ENCODE results near the gene AP1G2.
A peak's percentile ranks its signal among the peaks of the same experiment; 100 is the strongest.

The AP1G2 gene

GRCh38 chr14:23542261-23542660, 25.3 kb downstream of the AP1G2 start:
- no peak for DNase-seq (ENCODE audit: low read depth in 1 of 2, low spot score in 1 of 2)
- TF ChIP-seq REST (IDR thresholded peaks at IDR 0.05; ENCODE audit: insufficient replicate concordance, low read depth), result no peak
- no peak for TF ChIP-seq POLR2AphosphoS5 (IDR thresholded peaks at IDR 0.05; ENCODE audit: low read depth)
- TF ChIP-seq CTCF (IDR thresholded peaks at IDR 0.05; ENCODE audit: insufficient read depth, low read length), result no peak
- TF ChIP-seq SPI1 (IDR thresholded peaks at IDR 0.05; ENCODE audit: borderline replicate concordance, low read depth), result no peak
- TF ChIP-seq GABPA (IDR thresholded peaks at IDR 0.05; ENCODE audit: low read depth), result no peak
- H3K4me3 ChIP-seq (replicated peaks; ENCODE audit: insufficient read depth, low read length), result no peak overlapping the region
- H3K27ac ChIP-seq (replicated peaks), result no peak overlapping the region
- H3K27me3 ChIP-seq (ENCODE audit: insufficient read depth, poor library complexity, severe bottlenecking), result no peaks in the 10 kb centered on the region

GRCh38 chr14:23540141-23540469, 27.5 kb downstream of the AP1G2 start:
- H3K4me3 ChIP-seq (replicated peaks; ENCODE audit: insufficient read depth, low read length), result no peak overlapping the region
- H3K27me3 ChIP-seq (ENCODE audit: insufficient read depth, poor library complexity, severe bottlenecking), result no peaks in the 10 kb centered on the region
- TF ChIP-seq REST (IDR thresholded peaks at IDR 0.05; ENCODE audit: insufficient replicate concordance, low read depth) (no peak), SPI1 (IDR thresholded peaks at IDR 0.05; ENCODE audit: borderline replicate concordance, low read depth) (no peak), POLR2AphosphoS5 (IDR thresholded peaks at IDR 0.05; ENCODE audit: low read depth) (no peak), GABPA (IDR thresholded peaks at IDR 0.05; ENCODE audit: low read depth) (no peak), CTCF (IDR thresholded peaks at IDR 0.05; ENCODE audit: insufficient read depth, low read length) (no peak)
- H3K27ac ChIP-seq (replicated peaks), result no peak overlapping the region
- no peak for DNase-seq (ENCODE audit: low read depth in 1 of 2, low spot score in 1 of 2)

GRCh38 chr14:23539248-23540140, 28.1 kb downstream of the AP1G2 start:
- H3K4me3 ChIP-seq (replicated peaks; ENCODE audit: insufficient read depth, low read length), result no peak overlapping the region
- H3K27ac ChIP-seq (replicated peaks), result no peak overlapping the region

More at GRCh38 chr14:23539248-23540140, 28.1 kb downstream of the AP1G2 start:
- DNase-seq (ENCODE audit: low read depth in 1 of 2, low spot score in 1 of 2), result peak in 1 of 2 experiments; percentile 36
- TF ChIP-seq POLR2AphosphoS5 (IDR thresholded peaks at IDR 0.05; ENCODE audit: low read depth) (no peak), CTCF (IDR thresholded peaks at IDR 0.05; ENCODE audit: insufficient read depth, low read length) (peak; percentile 78), GABPA (IDR thresholded peaks at IDR 0.05; ENCODE audit: low read depth) (no peak), REST (IDR thresholded peaks at IDR 0.05; ENCODE audit: insufficient replicate concordance, low read depth) (no peak), SPI1 (IDR thresholded peaks at IDR 0.05; ENCODE audit: borderline replicate concordance, low read depth) (no peak)
- H3K27me3 ChIP-seq (ENCODE audit: insufficient read depth, poor library complexity, severe bottlenecking), result no peaks in the 10 kb centered on the region
